ENCODE measurements around the gene SPAG9.

Gene SPAG9

GRCh38 chr17:50935996-50936266 lies 184.7 kb downstream of the SPAG9 start:
- H3K79me2 ChIP-seq (ENCODE audit: control insufficient read depth, low read length): no peaks in the 10 kb centered on the region
- no peaks in the 10 kb centered on the region for H3K9me2 ChIP-seq (replicated peaks; ENCODE audit: control insufficient read depth, low read length)
- H3K4me2 ChIP-seq (ENCODE audit: low read length): no peak overlapping the region
- H3F3A ChIP-seq (ENCODE audit: control insufficient read depth, insufficient read depth): peaks cover 9% of the 10 kb centered on the region
- no peak overlapping the region for H3K27ac ChIP-seq (ENCODE audit: low read depth, low read length)
- no peaks in the 10 kb centered on the region for H3K36me3 ChIP-seq (ENCODE audit: control insufficient read depth, low read length)
- no peak for TF ChIP-seq CTCF (IDR thresholded peaks at IDR 0.05; ENCODE audit: low read depth, low read length, poor library complexity, severe bottlenecking)
- no peak for TF ChIP-seq EZH2phosphoT487 (IDR thresholded peaks at IDR 0.05; ENCODE audit: borderline replicate concordance, low read length)
- no peaks in the 10 kb centered on the region for H3K27me3 ChIP-seq (ENCODE audit: control insufficient read depth, low read length)
- H3K9me3 ChIP-seq (ENCODE audit: control insufficient read depth, insufficient read depth, low read length): no peaks in the 10 kb centered on the region
- no peaks in the 10 kb centered on the region for H4K20me1 ChIP-seq (ENCODE audit: control insufficient read depth, insufficient read depth, low read depth, low read length)
- peaks cover 26% of the 10 kb centered on the region for H3K4me1 ChIP-seq (ENCODE audit: control insufficient read depth, low read length)
- no peak overlapping the region for H3K4me3 ChIP-seq (ENCODE audit: low read length)

GRCh38 chr17:50935221-50935995 lies 185.3 kb downstream of the SPAG9 start:
- Histone ChIP-seq H3K4me2 (ENCODE audit: low read length) (no peak overlapping the region), H3K9me3 (ENCODE audit: control insufficient read depth, insufficient read depth, low read length) (no peaks in the 10 kb centered on the region), H3K4me1 (ENCODE audit: control insufficient read depth, low read length) (peaks cover 31% of the 10 kb centered on the region), H3K4me3 (ENCODE audit: low read length) (no peak overlapping the region), H3F3A (ENCODE audit: control insufficient read depth, insufficient read depth) (peaks cover 12% of the 10 kb centered on the region), H3K36me3 (ENCODE audit: control insufficient read depth, low read length) (no peaks in the 10 kb centered on the region), H3K9me2 (replicated peaks; ENCODE audit: control insufficient read depth, low read length) (no peaks in the 10 kb centered on the region), H3K79me2 (ENCODE audit: control insufficient read depth, low read length) (no peaks in the 10 kb centered on the region), H3K27ac (ENCODE audit: low read depth, low read length) (no peak overlapping the region), H4K20me1 (ENCODE audit: control insufficient read depth, insufficient read depth, low read depth, low read length) (no peaks in the 10 kb centered on the region), H3K27me3 (ENCODE audit: control insufficient read depth, low read length) (no peaks in the 10 kb centered on the region)
- TF ChIP-seq CTCF (IDR thresholded peaks at IDR 0.05; ENCODE audit: low read depth, low read length, poor library complexity, severe bottlenecking) (no peak), EZH2phosphoT487 (IDR thresholded peaks at IDR 0.05; ENCODE audit: borderline replicate concordance, low read length) (no peak)

GRCh38 chr17:50934672-50935220 lies 185.9 kb downstream of the SPAG9 start:
- no peak for TF ChIP-seq CTCF (IDR thresholded peaks at IDR 0.05; ENCODE audit: low read depth, low read length, poor library complexity, severe bottlenecking)
- TF ChIP-seq EZH2phosphoT487 (IDR thresholded peaks at IDR 0.05; ENCODE audit: borderline replicate concordance, low read length): no peak
- no peaks in the 10 kb centered on the region for H3K79me2 ChIP-seq (ENCODE audit: control insufficient read depth, low read length)
- no peaks in the 10 kb centered on the region for H3K27me3 ChIP-seq (ENCODE audit: control insufficient read depth, low read length)
- H3K4me3 ChIP-seq (ENCODE audit: low read length): no peak overlapping the region
- H3K4me1 ChIP-seq (ENCODE audit: control insufficient read depth, low read length): peaks cover 38% of the 10 kb centered on the region
- no peaks in the 10 kb centered on the region for H3K36me3 ChIP-seq (ENCODE audit: control insufficient read depth, low read length)
- H3K9me2 ChIP-seq (replicated peaks; ENCODE audit: control insufficient read depth, low read length): no peaks in the 10 kb centered on the region
- H3F3A ChIP-seq (ENCODE audit: control insufficient read depth, insufficient read depth): peaks cover 12% of the 10 kb centered on the region
- H3K27ac ChIP-seq (ENCODE audit: low read depth, low read length): no peak overlapping the region
- no peaks in the 10 kb centered on the region for H3K9me3 ChIP-seq (ENCODE audit: control insufficient read depth, insufficient read depth, low read length)
- H3K4me2 ChIP-seq (ENCODE audit: low read length): no peak overlapping the region
- H4K20me1 ChIP-seq (ENCODE audit: control insufficient read depth, insufficient read depth, low read depth, low read length): no peaks in the 10 kb centered on the region
